ENCODE results near the gene STPG3. TPM values are rescaled to one million over a fixed set of nuclear protein-coding genes. Genes with fewer than 3 reads are reported as not detected.

STPG3 gene
- total and polyA plus RNA-seq, 9 of the 15 experiments (the other 6 are each of a cell fraction or from before 2014, with no cell fraction given) = not detected

- peak; percentile 37 for TF ChIP-seq TFAP4 (CRISPR knock-in tag; IDR thresholded peaks at IDR 0.05; ENCODE audit: borderline replicate concordance)
- TF ChIP-seq SAFB (IDR thresholded peaks at IDR 0.05; ENCODE audit: borderline replicate concordance, low read depth, low read length) = 0 out of 2 replicates have a peak, but pooled peaks have one; percentile 27
- TF ChIP-seq ZNF583 (CRISPR knock-in tag; IDR thresholded peaks at IDR 0.05) = 0 out of 2 replicates have a peak, but pooled peaks have one; percentile 25
- TF ChIP-seq REST (IDR thresholded peaks at IDR 0.05; ENCODE audit: borderline replicate concordance) = no peak
- peak; percentile 42; the same call in 1 of the 2 replicates for TF ChIP-seq REST (CRISPR knock-in tag; IDR thresholded peaks at IDR 0.05; ENCODE audit: low read depth)
- TF ChIP-seq ZNF41 (CRISPR knock-in tag; conservative IDR thresholded peaks at IDR 0.05) = no peak
- peak; percentile 58; the same call in 1 of the 2 replicates for TF ChIP-seq ZBTB7A (IDR thresholded peaks at IDR 0.05; ENCODE audit: borderline replicate concordance, control insufficient read depth, low read depth, low read length)
- TF ChIP-seq ZNF133 (CRISPR knock-in tag; IDR thresholded peaks at IDR 0.05) = no peak
- peak; percentile 76 for TF ChIP-seq HNRNPL (IDR thresholded peaks at IDR 0.05; ENCODE audit: low read depth, low read length)
- peak; percentile 29 for TF ChIP-seq KDM5B (IDR thresholded peaks at IDR 0.05; ENCODE audit: insufficient replicate concordance, low read depth, low read length)
- TF ChIP-seq ZFX (CRISPR knock-in tag; IDR thresholded peaks at IDR 0.05) = 0 out of 2 replicates have a peak, but pooled peaks have one; percentile 39
- TF ChIP-seq ARID1B (IDR thresholded peaks at IDR 0.05) = no peak
- no peak for TF ChIP-seq BHLHE40 (IDR thresholded peaks at IDR 0.05; ENCODE audit: low read length)
- peak; percentile 44; the same call in 1 of the 2 replicates for TF ChIP-seq ZBTB33 (CRISPR knock-in tag; IDR thresholded peaks at IDR 0.05)
- TF ChIP-seq RBM14 (IDR thresholded peaks at IDR 0.05; ENCODE audit: borderline replicate concordance, insufficient read depth, low read depth, low read length) = no peak
- TF ChIP-seq ZNF174 (CRISPR knock-in tag; IDR thresholded peaks at IDR 0.05) = no peak
Measured at GRCh38 chr9:137222190-137223077, 28.7 kb upstream of the STPG3 start, which contains the start of gene RNF208 (continued).
